Activated CD8-positive, alpha-beta memory T cell treated with anti-CD3 and anti-CD28 coated beads, Interleukin-2, amount 50 U/mL, for 1 hour (primary cell): ENCODE results near the gene FBXW7.
A peak's percentile ranks its signal among the peaks of the same experiment; 100 is the strongest.
"Not testable (repeated sequence)": the region's sequence is repeated elsewhere in the genome, so short reads cannot be mapped to it uniquely, and the experiment has no call there.

Experiments
- DNase-seq: peaks from one replicate; pipeline ENCODE4 v3.0.0-alpha.2; 2020; ENCODE audit errors: extremely low read depth

The FBXW7 gene, protein sequence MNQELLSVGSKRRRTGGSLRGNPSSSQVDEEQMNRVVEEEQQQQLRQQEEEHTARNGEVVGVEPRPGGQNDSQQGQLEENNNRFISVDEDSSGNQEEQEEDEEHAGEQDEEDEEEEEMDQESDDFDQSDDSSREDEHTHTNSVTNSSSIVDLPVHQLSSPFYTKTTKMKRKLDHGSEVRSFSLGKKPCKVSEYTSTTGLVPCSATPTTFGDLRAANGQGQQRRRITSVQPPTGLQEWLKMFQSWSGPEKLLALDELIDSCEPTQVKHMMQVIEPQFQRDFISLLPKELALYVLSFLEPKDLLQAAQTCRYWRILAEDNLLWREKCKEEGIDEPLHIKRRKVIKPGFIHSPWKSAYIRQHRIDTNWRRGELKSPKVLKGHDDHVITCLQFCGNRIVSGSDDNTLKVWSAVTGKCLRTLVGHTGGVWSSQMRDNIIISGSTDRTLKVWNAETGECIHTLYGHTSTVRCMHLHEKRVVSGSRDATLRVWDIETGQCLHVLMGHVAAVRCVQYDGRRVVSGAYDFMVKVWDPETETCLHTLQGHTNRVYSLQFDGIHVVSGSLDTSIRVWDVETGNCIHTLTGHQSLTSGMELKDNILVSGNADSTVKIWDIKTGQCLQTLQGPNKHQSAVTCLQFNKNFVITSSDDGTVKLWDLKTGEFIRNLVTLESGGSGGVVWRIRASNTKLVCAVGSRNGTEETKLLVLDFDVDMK

GRCh38 chr4:152535903-152536544 is at the start of gene FBXW7:
FBXW7 (minus strand) TSS chr4:152536092; CDS start chr4:152411803, 124,289 bp downstream.
- DNase-seq: peak; percentile 97

GRCh38 chr4:152585023-152585441 is 49.1 kb upstream of the FBXW7 start:
- no peak for DNase-seq

DNA sequence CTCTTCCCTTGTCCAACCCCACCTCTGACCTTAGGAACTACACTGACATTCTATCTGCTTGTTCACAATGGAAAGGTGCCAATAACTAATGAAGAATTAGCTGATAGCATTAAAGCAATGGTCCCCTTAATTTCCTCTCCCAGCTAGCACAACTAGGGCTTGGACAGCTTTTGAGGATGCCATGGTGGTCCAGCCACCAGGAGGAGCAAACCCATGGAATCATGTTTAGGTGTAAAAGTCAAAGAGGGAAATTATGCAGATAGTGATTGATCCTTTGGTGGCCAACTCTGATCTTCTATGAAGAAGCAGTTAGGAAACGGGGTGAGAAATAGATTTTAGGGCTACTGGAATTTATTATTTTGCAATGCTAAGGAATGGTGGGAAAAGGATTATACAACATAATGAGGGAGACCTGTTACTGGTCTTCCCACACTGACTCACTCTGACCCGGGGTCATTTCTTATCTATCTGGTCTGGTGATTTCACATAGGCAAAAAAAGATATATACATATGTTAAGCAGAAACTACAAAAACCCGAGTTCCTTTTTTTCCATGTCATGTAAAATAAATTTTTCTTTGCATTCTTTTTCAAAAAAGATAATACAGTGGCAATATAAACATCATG is 45.8 kb upstream of the FBXW7 start:
- no peak for DNase-seq

DNA sequence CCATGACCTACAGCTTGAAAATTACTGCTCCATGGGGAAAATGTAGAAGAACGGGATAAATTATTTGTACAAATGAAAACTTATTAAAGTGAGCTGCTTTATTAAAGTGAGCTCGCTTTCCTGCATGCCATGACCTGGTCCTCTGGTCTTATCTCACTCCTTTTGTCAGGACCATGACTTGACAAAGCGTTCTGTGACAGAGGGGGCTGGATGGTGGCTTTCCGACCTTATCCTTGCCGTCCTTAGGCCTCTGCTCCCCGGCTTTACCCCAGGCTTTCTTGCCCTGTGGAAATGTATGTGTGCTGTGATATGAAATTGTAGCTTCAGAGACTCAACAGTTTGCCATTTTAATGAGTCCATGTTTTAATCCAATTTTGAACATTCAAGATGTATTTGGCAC is 44.0 kb upstream of the FBXW7 start:
- DNase-seq: no peak

DNA sequence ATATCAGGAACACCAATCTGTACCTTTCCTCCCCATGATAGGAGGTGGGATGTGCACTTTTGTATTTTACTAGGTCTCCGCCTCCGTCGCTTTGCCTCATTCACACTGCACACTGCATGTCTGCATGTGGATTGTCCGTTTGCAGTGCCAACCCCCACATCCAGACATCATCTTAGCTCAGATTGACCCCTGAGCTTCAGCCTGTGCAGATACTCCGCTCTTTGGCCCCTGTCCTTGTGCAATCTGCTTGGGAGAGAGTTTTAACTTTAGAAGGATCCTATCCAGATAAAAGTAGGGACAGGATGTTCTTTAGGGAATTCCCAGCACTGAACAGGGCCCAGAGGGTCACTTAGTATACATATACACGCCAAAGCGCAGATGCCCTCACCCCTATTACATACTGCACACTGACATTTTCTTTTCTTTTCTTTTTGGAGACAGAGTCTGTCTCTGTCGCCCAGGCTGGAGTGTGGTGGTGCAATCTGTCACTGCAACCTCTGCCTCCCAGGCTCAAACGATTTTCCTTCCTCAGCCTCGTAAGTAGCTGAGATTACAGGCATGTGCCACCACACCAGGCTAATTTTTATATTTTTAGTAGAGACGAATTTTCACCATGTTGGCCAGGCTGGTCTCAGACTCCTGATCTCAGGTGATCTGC is 43.3 kb upstream of the FBXW7 start:
- DNase-seq: no peak

DNA sequence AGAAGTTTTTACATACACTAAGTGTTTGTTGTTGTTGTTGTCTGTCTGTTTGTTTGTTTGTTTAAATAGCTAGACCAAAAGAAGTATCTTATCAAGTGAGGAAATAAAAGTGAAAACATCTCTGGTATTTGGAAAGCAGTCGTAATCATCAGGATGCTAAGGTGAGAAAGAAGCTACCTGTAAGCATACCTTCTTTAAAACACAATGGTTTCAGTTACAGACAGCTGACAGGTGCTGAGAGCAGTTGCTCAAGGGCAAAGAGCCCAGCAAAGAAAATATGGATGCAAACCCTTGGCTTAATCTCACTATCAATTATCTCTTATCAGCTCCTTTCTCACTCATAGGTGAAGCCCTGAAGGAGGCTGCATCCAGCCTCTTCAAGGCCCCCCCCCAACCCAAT is 42.8 kb upstream of the FBXW7 start:
- DNase-seq: no peak

- no peak for DNase-seq
Observed at GRCh38 chr4:152577708-152578396, 42.0 kb upstream of the FBXW7 start.

GRCh38 chr4:152575533-152575932 is 39.6 kb upstream of the FBXW7 start:
- DNase-seq: no peak

DNA sequence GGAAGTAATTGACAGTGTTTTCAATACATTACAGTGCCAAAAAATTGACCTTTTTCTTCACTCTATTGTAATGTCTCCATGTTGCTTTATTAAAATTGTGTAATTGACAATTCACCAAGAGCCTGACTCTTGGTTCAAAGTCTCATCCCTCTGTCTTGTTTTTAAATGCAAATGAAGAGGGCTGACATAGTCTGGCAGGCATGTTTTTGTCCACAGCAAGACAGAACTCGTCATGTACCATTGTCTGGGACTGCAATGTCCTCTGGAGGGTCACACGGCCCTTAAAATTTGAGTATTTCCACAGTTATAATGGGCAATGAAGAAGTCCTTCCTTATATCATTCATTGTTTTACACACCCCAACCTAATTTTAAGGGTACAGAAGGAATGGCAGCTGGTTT is 38.0 kb upstream of the FBXW7 start:
- no peak for DNase-seq

DNA sequence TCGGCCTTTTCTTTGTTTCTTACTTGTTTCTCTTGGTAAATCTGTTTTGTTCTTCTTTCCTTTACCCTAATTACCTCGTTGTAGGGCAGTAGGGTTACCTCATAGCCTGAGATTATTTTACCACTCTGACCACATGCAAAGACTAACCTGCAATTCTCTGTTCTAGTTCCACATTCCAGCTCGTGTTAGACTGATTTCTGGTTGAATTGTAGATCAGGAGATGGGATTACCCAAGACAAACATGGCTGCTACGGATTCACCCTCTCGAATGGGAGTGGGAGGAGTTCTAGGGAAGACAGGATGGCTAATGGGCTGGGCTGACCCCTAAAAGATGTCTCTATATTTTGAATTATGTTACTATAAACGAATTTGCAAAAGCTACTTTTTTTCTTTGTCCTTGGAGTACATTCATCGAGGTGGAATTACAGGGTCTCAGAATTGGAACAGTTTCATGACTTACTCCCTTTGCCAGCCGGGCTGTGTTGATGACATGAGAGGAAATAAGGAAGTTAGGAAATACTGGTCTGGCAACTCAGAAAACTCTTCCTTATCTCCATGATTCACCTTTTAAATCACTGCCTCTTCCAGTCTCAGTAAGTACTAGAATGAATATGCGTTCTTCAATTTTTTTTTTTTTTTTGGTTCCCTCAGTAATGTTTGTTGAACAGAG is 36.7 kb upstream of the FBXW7 start:
- no peak for DNase-seq

DNA sequence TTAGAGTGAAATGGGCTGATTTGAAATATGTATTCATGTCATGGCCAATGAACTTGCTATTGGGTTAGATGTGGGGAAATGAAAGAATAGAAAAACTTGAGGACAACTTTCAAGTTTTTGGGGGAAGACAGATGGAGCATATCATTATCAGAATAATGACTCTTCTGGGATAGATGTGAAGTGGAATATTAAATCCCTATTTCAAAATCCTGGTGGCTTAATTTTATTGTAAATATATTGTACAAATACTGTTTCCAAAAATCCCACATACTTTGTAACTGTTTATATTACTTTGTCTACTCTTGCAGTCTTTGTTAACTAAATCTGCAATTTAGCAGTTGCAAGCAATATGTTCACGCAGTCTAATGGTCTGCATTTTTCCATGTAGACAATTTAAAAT is 35.9 kb upstream of the FBXW7 start:
- DNase-seq: no peak

- DNase-seq: no peak
Observed at GRCh38 chr4:152571296-152571695, 35.4 kb upstream of the FBXW7 start.

DNA sequence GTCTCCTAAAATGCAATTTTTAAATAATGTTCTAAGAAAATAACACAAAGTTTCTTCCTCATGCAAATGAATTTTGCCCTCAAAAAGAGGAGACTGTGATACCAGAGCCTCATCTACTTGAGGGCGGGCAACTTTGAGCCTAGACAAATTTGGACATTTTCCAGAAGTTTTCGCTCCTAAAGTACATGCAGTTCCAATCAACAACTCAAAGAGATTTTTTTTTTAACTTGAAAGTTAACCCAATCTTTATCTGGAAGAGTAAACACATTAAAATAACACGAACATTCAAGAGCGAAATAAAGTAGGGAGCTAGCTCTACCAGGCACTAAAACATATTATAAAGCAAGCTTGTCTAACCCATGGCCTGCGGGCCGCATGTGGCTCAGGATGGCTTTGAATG is 29.4 kb upstream of the FBXW7 start:
- no peak for DNase-seq

GRCh38 chr4:152564336-152564735 is 28.4 kb upstream of the FBXW7 start:
- DNase-seq: no peak

DNA sequence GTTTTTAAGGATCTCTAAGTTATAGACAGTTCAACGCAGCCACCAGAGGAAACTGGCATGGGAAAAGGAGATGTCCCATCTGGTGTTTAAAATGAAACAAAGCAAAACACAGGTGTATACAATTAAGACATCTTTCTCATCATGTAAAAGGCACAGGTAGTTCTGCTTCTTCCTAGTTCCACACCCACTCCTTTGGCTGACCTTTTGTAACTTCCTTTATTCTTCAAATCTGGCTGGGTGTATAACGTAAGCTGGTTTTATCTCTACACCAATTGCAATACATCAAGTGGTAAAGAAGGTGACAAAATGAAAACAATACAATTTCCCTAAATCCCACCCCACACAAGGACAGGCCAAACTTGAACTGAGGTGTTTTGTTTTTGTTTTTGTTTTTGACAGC is 27.3 kb upstream of the FBXW7 start:
- no peak for DNase-seq

- DNase-seq: no peak
Observed at GRCh38 chr4:152559641-152560040, 23.7 kb upstream of the FBXW7 start.

DNA sequence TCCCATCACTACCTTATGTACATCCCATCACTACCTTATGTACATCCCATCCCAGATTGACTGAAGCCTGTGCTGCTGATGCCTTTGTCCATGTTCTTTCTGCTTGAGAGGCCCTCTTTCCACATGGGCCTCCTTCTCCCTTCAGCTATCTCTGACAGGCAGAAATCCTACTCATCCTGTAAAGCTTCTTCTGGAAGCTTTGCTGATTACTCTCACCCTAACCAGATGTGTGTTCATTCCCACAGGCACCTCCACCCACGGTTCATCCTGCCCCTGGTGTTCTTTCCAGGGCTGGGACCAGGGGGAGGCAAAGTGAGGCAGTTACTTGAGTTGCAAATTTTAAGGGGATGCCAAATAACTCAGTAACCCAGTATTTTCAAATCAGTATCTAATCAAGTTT is 22.5 kb upstream of the FBXW7 start:
- DNase-seq: no peak

GRCh38 chr4:152556834-152557233 is 20.9 kb upstream of the FBXW7 start:
- no peak for DNase-seq

DNA sequence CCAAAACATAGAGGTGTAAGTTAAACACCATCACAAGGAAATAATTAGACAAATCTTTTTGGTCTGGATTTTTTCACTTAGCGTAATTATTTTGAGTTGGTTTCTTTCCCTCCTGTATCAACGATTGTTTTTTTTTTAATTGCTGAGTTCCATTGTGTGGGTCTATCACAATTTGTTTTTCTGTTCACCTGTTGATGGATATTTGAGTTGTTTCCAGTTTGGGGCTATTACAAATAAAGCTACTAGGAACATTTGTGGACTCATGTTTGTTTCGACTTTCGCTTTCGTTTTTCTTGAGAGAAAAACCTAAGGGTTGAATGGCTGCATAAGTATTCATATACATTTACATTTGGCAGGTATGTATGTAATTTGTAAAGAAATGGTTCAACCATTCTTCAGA is 20.4 kb upstream of the FBXW7 start:
- no peak for DNase-seq

- DNase-seq: no peak
Observed at GRCh38 chr4:152554742-152555141, 18.9 kb upstream of the FBXW7 start.

DNA sequence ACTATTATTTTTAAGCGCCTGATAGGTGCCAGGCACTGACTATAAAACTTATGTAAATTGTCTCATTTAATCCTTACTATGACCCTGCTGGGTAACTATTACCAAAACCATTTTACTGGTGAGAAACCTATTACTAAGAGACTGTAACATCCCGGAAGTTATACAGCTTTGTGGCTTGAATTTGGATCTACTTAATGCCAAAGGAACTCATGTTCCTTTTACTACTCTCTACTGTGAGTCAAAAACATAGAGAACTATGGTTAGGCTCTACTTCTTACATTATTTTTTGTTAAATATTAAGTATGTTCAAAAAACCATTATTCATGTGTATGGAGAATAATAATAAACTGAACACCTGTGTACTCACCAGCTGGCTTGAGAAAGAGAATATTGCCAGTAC is 14.8 kb upstream of the FBXW7 start:
- DNase-seq: not testable (repeated sequence)
